PFSK-1 (cell line): ENCODE results near the gene DENR.

Experiments
- POLR2AphosphoS5 ChIP-seq: IDR thresholded peaks from 2 replicates; pipeline ENCODE4 v1.6.1; 2012; ENCODE audit warnings: low read depth, mild to moderate bottlenecking, control low read depth, low read length, moderate library complexity
- TAF1 ChIP-seq: IDR thresholded peaks from 2 replicates; pipeline ENCODE4 v1.6.1; 2012; ENCODE audit warnings: low read length, control low read depth, borderline replicate concordance; ENCODE audit not compliant: insufficient read depth
- TF ChIP-seq, protein P1 (sequence below), 2 experiments: IDR thresholded peaks; 2 replicates each; pipeline versions ENCODE4 v1.6.1 to v1.8.0; 2011 to 2012; ENCODE audit warnings: low read depth in 2 of 2, low read length in 2 of 2, control low read depth in 1 of 2, inconsistent platforms in 1 of 2, mild to moderate bottlenecking in 1 of 2, moderate library complexity in 1 of 2; ENCODE audit not compliant: insufficient read depth in 1 of 2

DNA sequence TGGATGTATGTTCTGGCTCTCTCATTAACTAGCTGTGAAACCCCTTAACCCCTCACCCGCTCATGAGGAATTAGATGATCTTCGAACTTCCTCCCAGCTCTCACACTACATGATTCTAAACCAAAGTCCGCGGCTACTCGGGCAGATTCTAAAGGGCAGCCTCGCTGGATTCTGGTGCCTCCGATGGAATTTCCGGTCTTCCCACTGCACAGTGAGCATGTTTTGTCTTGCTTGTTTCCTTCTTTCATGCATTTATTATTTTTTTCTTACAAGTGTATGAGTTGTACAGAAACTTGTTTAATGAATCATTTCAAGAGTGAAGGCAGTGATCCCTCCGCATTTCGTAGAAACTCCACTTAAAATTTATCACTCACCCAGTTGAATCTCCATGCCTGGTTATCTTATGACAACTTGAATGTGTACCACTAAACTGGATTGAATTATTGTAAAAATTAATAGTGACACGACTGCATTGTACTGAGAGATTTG, 31.5 kb upstream of the DENR start:
- TF ChIP-seq POLR2AphosphoS5 (no peak), TAF1 (no peak)
- TF ChIP-seq, protein P1, sequence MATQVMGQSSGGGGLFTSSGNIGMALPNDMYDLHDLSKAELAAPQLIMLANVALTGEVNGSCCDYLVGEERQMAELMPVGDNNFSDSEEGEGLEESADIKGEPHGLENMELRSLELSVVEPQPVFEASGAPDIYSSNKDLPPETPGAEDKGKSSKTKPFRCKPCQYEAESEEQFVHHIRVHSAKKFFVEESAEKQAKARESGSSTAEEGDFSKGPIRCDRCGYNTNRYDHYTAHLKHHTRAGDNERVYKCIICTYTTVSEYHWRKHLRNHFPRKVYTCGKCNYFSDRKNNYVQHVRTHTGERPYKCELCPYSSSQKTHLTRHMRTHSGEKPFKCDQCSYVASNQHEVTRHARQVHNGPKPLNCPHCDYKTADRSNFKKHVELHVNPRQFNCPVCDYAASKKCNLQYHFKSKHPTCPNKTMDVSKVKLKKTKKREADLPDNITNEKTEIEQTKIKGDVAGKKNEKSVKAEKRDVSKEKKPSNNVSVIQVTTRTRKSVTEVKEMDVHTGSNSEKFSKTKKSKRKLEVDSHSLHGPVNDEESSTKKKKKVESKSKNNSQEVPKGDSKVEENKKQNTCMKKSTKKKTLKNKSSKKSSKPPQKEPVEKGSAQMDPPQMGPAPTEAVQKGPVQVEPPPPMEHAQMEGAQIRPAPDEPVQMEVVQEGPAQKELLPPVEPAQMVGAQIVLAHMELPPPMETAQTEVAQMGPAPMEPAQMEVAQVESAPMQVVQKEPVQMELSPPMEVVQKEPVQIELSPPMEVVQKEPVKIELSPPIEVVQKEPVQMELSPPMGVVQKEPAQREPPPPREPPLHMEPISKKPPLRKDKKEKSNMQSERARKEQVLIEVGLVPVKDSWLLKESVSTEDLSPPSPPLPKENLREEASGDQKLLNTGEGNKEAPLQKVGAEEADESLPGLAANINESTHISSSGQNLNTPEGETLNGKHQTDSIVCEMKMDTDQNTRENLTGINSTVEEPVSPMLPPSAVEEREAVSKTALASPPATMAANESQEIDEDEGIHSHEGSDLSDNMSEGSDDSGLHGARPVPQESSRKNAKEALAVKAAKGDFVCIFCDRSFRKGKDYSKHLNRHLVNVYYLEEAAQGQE (IDR thresholded peaks at IDR 0.05; ENCODE audit: insufficient read depth in 1 of 2, low read depth in 2 of 2, low read length in 2 of 2) = no peak
